Upper lobe of left lung (tissue), 4 donors: ENCODE data around the gene HOXB2.

Experiments
- EP300 ChIP-seq, 4 donors: sonication (generic); formaldehyde crosslinking; IDR thresholded peaks; one replicate each; pipeline ENCODE4 v1.5.1; 2017; ENCODE audit warnings: antibody characterized with exemption in 4 of 4, control low read depth in 2 of 4
- POLR2A ChIP-seq, 4 donors: fragments of 450-650 bp; IDR thresholded peaks; one replicate each; pipeline ENCODE4 v1.5.1; 2016 to 2017; ENCODE audit warnings: antibody characterized with exemption in 4 of 4, mild to moderate bottlenecking in 2 of 4
- POLR2AphosphoS5 ChIP-seq, 2 donors: sonication (generic); formaldehyde crosslinking; IDR thresholded peaks; one replicate each; pipeline ENCODE4 v1.5.1; 2017; ENCODE audit warnings: antibody characterized with exemption in 2 of 2
- TF ChIP-seq, protein P1 (sequence below), 6 experiments: fragments of 450-650 bp in 4 of 6; fragments of 200-600 bp in 2 of 6; sonication (generic) in 2 of 6; IDR thresholded peaks; one replicate each; pipeline ENCODE4 v1.5.1; 2016 to 2019; ENCODE audit warnings: antibody characterized with exemption in 6 of 6

DNA sequence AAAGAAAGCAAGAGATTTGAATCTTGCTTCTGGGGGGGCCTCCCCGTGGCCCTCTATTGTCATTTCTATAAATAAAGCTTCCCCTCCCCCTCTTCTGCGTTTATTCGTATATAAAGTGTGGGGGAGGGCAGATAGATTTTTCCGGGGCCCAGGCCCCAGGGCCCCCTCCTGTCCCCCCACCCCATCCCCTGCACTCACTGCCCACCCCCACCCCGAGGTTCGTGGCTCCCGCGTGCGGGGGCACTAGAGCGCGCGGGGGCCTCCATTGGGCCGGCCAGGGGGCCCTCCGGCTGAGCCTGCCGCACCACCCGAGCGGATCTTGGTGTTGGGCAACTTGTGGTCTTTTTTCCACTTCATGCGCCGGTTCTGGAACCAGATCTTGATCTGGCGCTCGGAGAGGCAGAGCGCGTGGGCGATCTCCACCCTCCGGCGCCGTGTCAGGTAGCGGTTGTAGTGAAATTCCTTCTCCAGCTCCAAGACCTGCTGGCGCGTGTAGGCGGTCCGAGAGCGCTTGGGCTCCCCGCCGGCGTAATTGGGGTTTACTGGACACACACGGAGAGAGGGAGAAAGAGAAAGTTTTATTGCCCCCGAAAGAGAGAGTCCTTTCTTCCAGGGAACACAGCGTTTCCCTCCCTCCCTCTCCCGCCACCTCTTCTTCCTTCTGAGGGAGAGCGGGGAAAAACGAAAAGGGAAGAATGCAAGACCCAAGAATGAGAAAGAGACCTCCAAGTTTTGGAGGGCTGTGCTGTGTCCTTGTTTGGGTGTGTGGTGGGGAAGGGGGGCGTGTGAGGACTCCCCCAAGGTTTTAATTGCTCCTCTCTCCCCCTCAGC, 31.8 kb upstream of the HOXB2 start:
- TF ChIP-seq, protein P1, sequence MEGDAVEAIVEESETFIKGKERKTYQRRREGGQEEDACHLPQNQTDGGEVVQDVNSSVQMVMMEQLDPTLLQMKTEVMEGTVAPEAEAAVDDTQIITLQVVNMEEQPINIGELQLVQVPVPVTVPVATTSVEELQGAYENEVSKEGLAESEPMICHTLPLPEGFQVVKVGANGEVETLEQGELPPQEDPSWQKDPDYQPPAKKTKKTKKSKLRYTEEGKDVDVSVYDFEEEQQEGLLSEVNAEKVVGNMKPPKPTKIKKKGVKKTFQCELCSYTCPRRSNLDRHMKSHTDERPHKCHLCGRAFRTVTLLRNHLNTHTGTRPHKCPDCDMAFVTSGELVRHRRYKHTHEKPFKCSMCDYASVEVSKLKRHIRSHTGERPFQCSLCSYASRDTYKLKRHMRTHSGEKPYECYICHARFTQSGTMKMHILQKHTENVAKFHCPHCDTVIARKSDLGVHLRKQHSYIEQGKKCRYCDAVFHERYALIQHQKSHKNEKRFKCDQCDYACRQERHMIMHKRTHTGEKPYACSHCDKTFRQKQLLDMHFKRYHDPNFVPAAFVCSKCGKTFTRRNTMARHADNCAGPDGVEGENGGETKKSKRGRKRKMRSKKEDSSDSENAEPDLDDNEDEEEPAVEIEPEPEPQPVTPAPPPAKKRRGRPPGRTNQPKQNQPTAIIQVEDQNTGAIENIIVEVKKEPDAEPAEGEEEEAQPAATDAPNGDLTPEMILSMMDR (IDR thresholded peaks at IDR 0.05) = no peak
- no peak for TF ChIP-seq POLR2A (IDR thresholded peaks at IDR 0.05)
- no peak for TF ChIP-seq POLR2AphosphoS5 (IDR thresholded peaks at IDR 0.05)
- no peak for TF ChIP-seq EP300 (IDR thresholded peaks at IDR 0.05)
